DMS153 treated with DMSO at 0.1 percent for 48 hours (cell line): ENCODE results near the gene IL1R1.

Experiments used
- DNase-seq: peaks from one replicate; lab custom pipeline; 2025; ENCODE audit not compliant: unreplicated experiment; lab: John Stamatoyannopoulos, UW

The IL1R1 gene

GRCh38 chr2:102137138-102137537 lies 5.4 kb upstream of the IL1R1 start:
- DNase-seq, result no peak

- DNase-seq, result no peak
These were observed 4.2 kb upstream of the IL1R1 start for GRCh38 chr2:102138331-102138730.

GRCh38 chr2:102139851-102140250 lies 2.7 kb upstream of the IL1R1 start:
- DNase-seq, result no peak

- DNase-seq, result no peak
These were observed 2.2 kb upstream of the IL1R1 start for GRCh38 chr2:102140377-102140776.

- DNase-seq, result no peak
These were observed 1.3 kb upstream of the IL1R1 start for GRCh38 chr2:102141011-102141943.

- DNase-seq, result no peak
These were observed 393 bp downstream of the IL1R1 start for GRCh38 chr2:102142829-102143449.

GRCh38 chr2:102143450-102143985 lies 972 bp downstream of the IL1R1 start:
- DNase-seq, result no peak

GRCh38 chr2:102144128-102144527 lies 1.6 kb downstream of the IL1R1 start:
- no peak for DNase-seq

- DNase-seq, result no peak
These were observed 2.6 kb downstream of the IL1R1 start for GRCh38 chr2:102145107-102145506.

- no peak for DNase-seq
These were observed 3.4 kb downstream of the IL1R1 start for GRCh38 chr2:102145934-102146333.

- no peak for DNase-seq
These were observed 5.4 kb downstream of the IL1R1 start for GRCh38 chr2:102147935-102148334.

- DNase-seq, result no peak
These were observed 6.7 kb downstream of the IL1R1 start for GRCh38 chr2:102149243-102149642.

- DNase-seq, result no peak
These were observed 7.3 kb downstream of the IL1R1 start for GRCh38 chr2:102149644-102150455.

GRCh38 chr2:102154364-102154763 lies 11.8 kb downstream of the IL1R1 start:
- no peak for DNase-seq

GRCh38 chr2:102154946-102155702 lies 12.6 kb downstream of the IL1R1 start:
- DNase-seq, result no peak

GRCh38 chr2:102155703-102156515 lies 13.4 kb downstream of the IL1R1 start:
- DNase-seq, result no peak

- no peak for DNase-seq
These were observed 15.6 kb downstream of the IL1R1 start for GRCh38 chr2:102158011-102158755.

GRCh38 chr2:102159295-102159694 lies 16.7 kb downstream of the IL1R1 start:
- DNase-seq, result no peak
